ENCODE results near the gene PIGV. TPM values are rescaled to one million over a fixed set of nuclear protein-coding genes. Genes with fewer than 3 reads are reported as not detected.

The PIGV gene
- total RNA-seq, 2 experiments from 2014 or later = 3.8 to 4.7 TPM

GRCh38 chr1:26754086-26754874 lies 33.5 kb upstream of the PIGV start:
- intact Hi-C loops (cut with DNase I, micrococcal nuclease) = loop anchor here in 1 of 2 experiments (1.0 kb wide), 1 partner anchor 21 kb away; no protein-coding TSS in a partner anchor
- Histone ChIP-seq H3K4me1 (ENCODE audit: insufficient read depth, low read length) (peaks cover 32% of the 10 kb centered on the region), H3K4me3 (ENCODE audit: low read length) (no peak overlapping the region), H3K27me3 (ENCODE audit: control insufficient read depth in 1 of 2, insufficient read depth in 2 of 2, low read length in 2 of 2) (no peaks in the 10 kb centered on the region), H3K27ac (ENCODE audit: low read depth in 1 of 2, low read length in 2 of 2) (no peak overlapping the region), H3K9me3 (ENCODE audit: control insufficient read depth in 1 of 2, insufficient read depth in 1 of 2, low read length in 2 of 2) (no peaks in the 10 kb centered on the region), H3K36me3 (ENCODE audit: insufficient read depth, low read length) (peaks cover 79% of the 10 kb centered on the region)
- CTCF ChIA-PET = no interaction called here
- H3K36me3 Mint-ChIP-seq (ENCODE audit: low read depth) = peaks cover 75% of the 10 kb centered on the region
- peak overlapping the region; percentile 74 for H3K27ac Mint-ChIP-seq
- DNase-seq (no peak), ATAC-seq (ENCODE audit: poor library complexity) (no peak)
- POLR2A ChIA-PET = interaction anchor here (0.7 to 1.0 kb wide), 2 partner anchors 10 to 56 kb away, joined by 3 to 4 read pairs; no protein-coding TSS in a partner anchor
- no peaks in the 10 kb centered on the region for H3K9me3 Mint-ChIP-seq
- H3K4me3 Mint-ChIP-seq = no peak overlapping the region
- peaks cover 65% of the 10 kb centered on the region for H3K4me1 Mint-ChIP-seq (ENCODE audit: low read depth)
- H3K27me3 Mint-ChIP-seq = no peaks in the 10 kb centered on the region
- no peak for TF ChIP-seq CTCF (IDR thresholded peaks at IDR 0.05)

- Histone ChIP-seq H3K36me3 (ENCODE audit: insufficient read depth, low read length) (peaks cover 81% of the 10 kb centered on the region), H3K4me1 (ENCODE audit: insufficient read depth, low read length) (peaks cover 15% of the 10 kb centered on the region), H3K27me3 (ENCODE audit: control insufficient read depth in 1 of 2, insufficient read depth in 2 of 2, low read length in 2 of 2) (no peaks in the 10 kb centered on the region), H3K9me3 (ENCODE audit: control insufficient read depth in 1 of 2, insufficient read depth in 1 of 2, low read length in 2 of 2) (no peaks in the 10 kb centered on the region), H3K27ac (ENCODE audit: low read depth in 1 of 2, low read length in 2 of 2) (no peak overlapping the region), H3K4me3 (ENCODE audit: low read length) (no peak overlapping the region)
- H3K36me3 Mint-ChIP-seq (ENCODE audit: low read depth) = peaks cover 76% of the 10 kb centered on the region
- DNase-seq (no peak), ATAC-seq (ENCODE audit: poor library complexity) (no peak)
- peaks cover 33% of the 10 kb centered on the region for H3K4me1 Mint-ChIP-seq (ENCODE audit: low read depth)
- H3K27me3 Mint-ChIP-seq = no peaks in the 10 kb centered on the region
- intact Hi-C loops (cut with DNase I, micrococcal nuclease) = no loop called here
- no peaks in the 10 kb centered on the region for H3K9me3 Mint-ChIP-seq
- POLR2A ChIA-PET = no interaction called here
- H3K27ac Mint-ChIP-seq = peak overlapping the region; percentile 49
- CTCF ChIA-PET = interaction anchor here (0.8 to 1.7 kb wide), 5 partner anchors 13 to 81 kb away, joined by 3 to 5 read pairs (median 4); no protein-coding TSS in a partner anchor
- no peak overlapping the region for H3K4me3 Mint-ChIP-seq
- TF ChIP-seq CTCF (IDR thresholded peaks at IDR 0.05) = no peak
These were observed 29.4 kb upstream of the PIGV start for GRCh38 chr1:26758358-26758757.

GRCh38 chr1:26759531-26759930 lies 28.2 kb upstream of the PIGV start:
- no peak overlapping the region for H3K27ac ChIP-seq (ENCODE audit: low read depth in 1 of 2, low read length in 2 of 2)
- no peak for TF ChIP-seq CTCF (IDR thresholded peaks at IDR 0.05)
- DNase-seq (no peak), ATAC-seq (ENCODE audit: poor library complexity) (no peak)
- peaks cover 13% of the 10 kb centered on the region for H3K4me1 ChIP-seq (ENCODE audit: insufficient read depth, low read length)
- no peak overlapping the region for H3K4me3 Mint-ChIP-seq
- H3K9me3 ChIP-seq (ENCODE audit: control insufficient read depth in 1 of 2, insufficient read depth in 1 of 2, low read length in 2 of 2) = no peaks in the 10 kb centered on the region
- H3K27me3 Mint-ChIP-seq = no peaks in the 10 kb centered on the region
- no peaks in the 10 kb centered on the region for H3K9me3 Mint-ChIP-seq
- peak overlapping the region; percentile 24 for H3K27ac Mint-ChIP-seq
- peaks cover 82% of the 10 kb centered on the region for H3K36me3 ChIP-seq (ENCODE audit: insufficient read depth, low read length)
- H3K4me1 Mint-ChIP-seq (ENCODE audit: low read depth) = peaks cover 28% of the 10 kb centered on the region
- no peak overlapping the region for H3K4me3 ChIP-seq (ENCODE audit: low read length)
- intact Hi-C loops (cut with DNase I, micrococcal nuclease) = no loop called here
- ChIA-PET POLR2A (interaction anchor here (1.3 kb wide), 1 partner anchor 63 kb away, joined by 3 read pairs; no protein-coding TSS in a partner anchor), CTCF (interaction anchor here (1.0 to 1.4 kb wide), 3 partner anchors 26 to 67 kb away, joined by 3 to 5 read pairs (median 4); no protein-coding TSS in a partner anchor)
- H3K36me3 Mint-ChIP-seq (ENCODE audit: low read depth) = peaks cover 74% of the 10 kb centered on the region
- H3K27me3 ChIP-seq (ENCODE audit: control insufficient read depth in 1 of 2, insufficient read depth in 2 of 2, low read length in 2 of 2) = no peaks in the 10 kb centered on the region
